ENCODE results near the gene OSBPL3.

DNA sequence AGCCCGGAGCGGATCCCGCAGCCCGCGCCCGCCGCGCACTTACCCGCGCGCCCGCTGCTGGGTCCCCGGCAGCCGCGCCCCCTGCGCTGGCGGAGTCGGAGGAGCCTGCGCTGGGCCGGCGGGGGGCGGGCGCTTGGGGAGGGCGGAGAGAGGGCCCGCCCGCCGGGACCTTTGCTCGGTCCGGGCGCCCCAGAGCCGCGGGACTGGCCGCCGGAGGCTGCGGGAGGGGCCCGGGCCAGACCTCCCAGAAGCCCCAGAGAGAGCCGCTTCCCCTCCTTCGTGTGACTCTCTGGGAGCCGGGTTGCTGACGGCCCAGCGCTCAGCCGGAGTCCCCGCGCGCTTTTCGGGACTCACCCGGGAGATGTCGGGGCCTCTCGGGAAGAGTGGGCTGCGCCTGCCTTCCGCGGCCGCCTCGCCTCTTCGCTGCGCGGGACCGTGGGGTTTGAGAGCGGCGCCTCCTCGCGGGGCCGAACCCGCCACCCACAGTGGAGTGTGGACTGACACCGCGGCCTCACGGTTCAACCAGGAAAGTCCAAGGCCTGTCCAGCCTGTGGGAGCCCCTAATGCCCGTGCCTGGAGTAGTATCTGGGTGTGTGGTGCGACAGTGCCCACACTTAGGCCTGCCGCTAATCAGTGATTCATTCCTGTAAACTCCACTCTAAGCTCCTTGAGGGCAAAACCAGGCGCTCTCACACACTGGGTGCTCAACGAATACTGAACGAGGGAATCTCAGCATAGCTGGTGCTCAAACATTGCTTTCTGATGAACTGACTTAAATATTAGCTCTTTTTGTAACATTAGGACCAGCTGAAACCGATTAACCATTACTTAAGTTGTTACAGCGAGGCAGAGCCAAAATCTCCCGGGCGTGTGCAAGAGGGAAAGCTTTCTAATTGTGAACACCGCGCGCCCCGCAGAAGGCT is 222.4 kb downstream of the OSBPL3 start, which contains the start of gene GSDME:
- no peak for TF ChIP-seq POLR2AphosphoS5 (IDR thresholded peaks at IDR 0.05; ENCODE audit: borderline replicate concordance, low read depth, low read length)
- no peak for TF ChIP-seq EZH2 (IDR thresholded peaks at IDR 0.05)
- TF ChIP-seq FOXP2 (optimal IDR thresholded peaks at IDR 0.05; ENCODE audit: control extremely low read depth, extremely low read length, insufficient read depth): no peak
